ENCODE measurements around the gene MOB3A.

Gene MOB3A

GRCh38 chr19:2108251-2109016 lies 12.3 kb upstream of the MOB3A start:
- no peak overlapping the region for H3K4me3 ChIP-seq (ENCODE audit: low read depth, low read length)
- DNase-seq (ENCODE audit: low read depth), result no peak
- no peak for TF ChIP-seq CTCF (IDR thresholded peaks at IDR 0.05; ENCODE audit: control insufficient read depth, extremely low read depth, insufficient read depth)

GRCh38 chr19:2103045-2103707 lies 7.0 kb upstream of the MOB3A start:
- no peak for DNase-seq (ENCODE audit: low read depth)
- no peak overlapping the region for H3K4me3 ChIP-seq (ENCODE audit: low read depth, low read length)
- TF ChIP-seq CTCF (IDR thresholded peaks at IDR 0.05; ENCODE audit: control insufficient read depth, extremely low read depth, insufficient read depth), result no peak

- H3K4me3 ChIP-seq (ENCODE audit: low read depth, low read length), result no peak overlapping the region
- no peak for TF ChIP-seq CTCF (IDR thresholded peaks at IDR 0.05; ENCODE audit: control insufficient read depth, extremely low read depth, insufficient read depth)
- DNase-seq (ENCODE audit: low read depth), result no peak
These were observed 5.5 kb upstream of the MOB3A start for GRCh38 chr19:2101417-2102335.

- TF ChIP-seq CTCF (IDR thresholded peaks at IDR 0.05; ENCODE audit: control insufficient read depth, extremely low read depth, insufficient read depth), result no peak
- H3K4me3 ChIP-seq (ENCODE audit: low read depth, low read length), result no peak overlapping the region
- DNase-seq (ENCODE audit: low read depth), result no peak
These were observed 4.6 kb upstream of the MOB3A start for GRCh38 chr19:2100719-2101061.

GRCh38 chr19:2099937-2100718 lies 4.0 kb upstream of the MOB3A start:
- no peak overlapping the region for H3K4me3 ChIP-seq (ENCODE audit: low read depth, low read length)
- no peak for TF ChIP-seq CTCF (IDR thresholded peaks at IDR 0.05; ENCODE audit: control insufficient read depth, extremely low read depth, insufficient read depth)
- no peak for DNase-seq (ENCODE audit: low read depth)

- no peak overlapping the region for H3K4me3 ChIP-seq (ENCODE audit: low read depth, low read length)
- TF ChIP-seq CTCF (IDR thresholded peaks at IDR 0.05; ENCODE audit: control insufficient read depth, extremely low read depth, insufficient read depth), result no peak
- no peak for DNase-seq (ENCODE audit: low read depth)
These were observed 3.0 kb upstream of the MOB3A start for GRCh38 chr19:2099054-2099501.

Measured in LNCaP clone FGC (cell line).